Measurements from ENCODE around the gene PLEKHA5.
"Not testable (repeated sequence)": the region's sequence is repeated elsewhere in the genome, so short reads cannot be mapped to it uniquely, and the experiment has no call there.

The PLEKHA5 gene

GRCh38 chr12:19169222-19169621 is 39.7 kb downstream of the PLEKHA5 start:
- FAIRE-seq = no peak

GRCh38 chr12:19170286-19170685 is 40.8 kb downstream of the PLEKHA5 start:
- FAIRE-seq = not testable (repeated sequence)

- FAIRE-seq = no peak
Measured at GRCh38 chr12:19171731-19172130, 42.2 kb downstream of the PLEKHA5 start.

GRCh38 chr12:19177754-19178153 is 48.2 kb downstream of the PLEKHA5 start:
- no peak for FAIRE-seq

GRCh38 chr12:19179986-19180385 is 50.5 kb downstream of the PLEKHA5 start:
- FAIRE-seq = no peak

GRCh38 chr12:19181666-19182426 is 52.3 kb downstream of the PLEKHA5 start:
- peak; percentile 80 for FAIRE-seq

GRCh38 chr12:19183121-19183838 is 53.7 kb downstream of the PLEKHA5 start:
- FAIRE-seq = no peak

GRCh38 chr12:19185262-19185929 is 55.9 kb downstream of the PLEKHA5 start:
- no peak for FAIRE-seq

- FAIRE-seq = peak; percentile 74
Measured at GRCh38 chr12:19186722-19187661, 57.5 kb downstream of the PLEKHA5 start.

- FAIRE-seq = no peak
Measured at GRCh38 chr12:19189522-19189921, 60.0 kb downstream of the PLEKHA5 start.

- no peak for FAIRE-seq
Measured at GRCh38 chr12:19190292-19191031, 60.9 kb downstream of the PLEKHA5 start.

GRCh38 chr12:19191089-19191488 is 61.6 kb downstream of the PLEKHA5 start:
- FAIRE-seq = no peak

- no peak for FAIRE-seq
Measured at GRCh38 chr12:19191563-19191962, 62.0 kb downstream of the PLEKHA5 start.

- FAIRE-seq = no peak
Measured at GRCh38 chr12:19192710-19193109, 63.2 kb downstream of the PLEKHA5 start.

- no peak for FAIRE-seq
Measured at GRCh38 chr12:19194963-19195362, 65.4 kb downstream of the PLEKHA5 start.

- no peak for FAIRE-seq
Measured at GRCh38 chr12:19196959-19197630, 67.6 kb downstream of the PLEKHA5 start.

- no peak for FAIRE-seq
Measured at GRCh38 chr12:19198272-19198671, 68.7 kb downstream of the PLEKHA5 start.

- no peak for FAIRE-seq
Measured at GRCh38 chr12:19199332-19199731, 69.8 kb downstream of the PLEKHA5 start.

GRCh38 chr12:19200261-19200660 is 70.7 kb downstream of the PLEKHA5 start:
- no peak for FAIRE-seq

- no peak for FAIRE-seq
Measured at GRCh38 chr12:19201661-19202060, 72.1 kb downstream of the PLEKHA5 start.

GRCh38 chr12:19203013-19203412 is 73.5 kb downstream of the PLEKHA5 start:
- FAIRE-seq = no peak

All from TTC549 (cell line).